ENCODE data around the gene VEGFA. TPM values are rescaled to one million over a fixed set of nuclear protein-coding genes. Genes with fewer than 3 reads are reported as not detected.

Gene VEGFA
- total RNA-seq, 6 donors from 2014 or later, result 129 to 564 (median 261) TPM

DNA sequence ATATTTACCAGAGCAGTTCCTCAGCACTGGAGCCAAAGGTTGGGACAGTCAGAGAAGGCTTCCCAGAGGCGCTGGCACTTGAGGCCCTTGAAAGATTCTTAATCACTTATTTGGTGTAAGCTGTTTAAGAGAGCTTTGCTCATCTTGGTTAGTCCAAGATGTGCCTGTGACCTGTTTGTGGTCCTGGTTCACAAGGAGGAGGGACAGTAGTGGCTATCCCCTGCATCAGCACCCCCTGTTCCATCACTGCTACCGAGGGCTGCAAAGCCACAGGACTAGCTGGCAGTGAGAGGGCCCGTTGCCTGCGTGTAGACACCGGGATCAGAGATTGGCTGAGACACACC, 35.7 kb downstream of the VEGFA start:
- TF ChIP-seq POLR2AphosphoS5 (IDR thresholded peaks at IDR 0.05), result no peak
- no peak for TF ChIP-seq EP300 (IDR thresholded peaks at IDR 0.05)
- TF ChIP-seq POLR2A (IDR thresholded peaks at IDR 0.05), result no peak
- H3K4me1 ChIP-seq, result peaks cover 29 to 56% (median 51%) of the 10 kb centered on the region in 4 donors
- H3K4me3 ChIP-seq, result no peak overlapping the region
- H3K36me3 ChIP-seq, result no peaks in the 10 kb centered on the region
- no peak for ATAC-seq (ENCODE audit: low FRiP score in 2 of 2)
- no peak for DNase-seq
- 85 to 87% methylated on average over 4 to 5 of the region's 5 CpGs for WGBS, 2 donors
- no peaks in the 10 kb centered on the region for H3K9me3 ChIP-seq
- no peak overlapping the region for H3K27ac ChIP-seq
- H3K27me3 ChIP-seq, result no peaks in the 10 kb centered on the region

DNA sequence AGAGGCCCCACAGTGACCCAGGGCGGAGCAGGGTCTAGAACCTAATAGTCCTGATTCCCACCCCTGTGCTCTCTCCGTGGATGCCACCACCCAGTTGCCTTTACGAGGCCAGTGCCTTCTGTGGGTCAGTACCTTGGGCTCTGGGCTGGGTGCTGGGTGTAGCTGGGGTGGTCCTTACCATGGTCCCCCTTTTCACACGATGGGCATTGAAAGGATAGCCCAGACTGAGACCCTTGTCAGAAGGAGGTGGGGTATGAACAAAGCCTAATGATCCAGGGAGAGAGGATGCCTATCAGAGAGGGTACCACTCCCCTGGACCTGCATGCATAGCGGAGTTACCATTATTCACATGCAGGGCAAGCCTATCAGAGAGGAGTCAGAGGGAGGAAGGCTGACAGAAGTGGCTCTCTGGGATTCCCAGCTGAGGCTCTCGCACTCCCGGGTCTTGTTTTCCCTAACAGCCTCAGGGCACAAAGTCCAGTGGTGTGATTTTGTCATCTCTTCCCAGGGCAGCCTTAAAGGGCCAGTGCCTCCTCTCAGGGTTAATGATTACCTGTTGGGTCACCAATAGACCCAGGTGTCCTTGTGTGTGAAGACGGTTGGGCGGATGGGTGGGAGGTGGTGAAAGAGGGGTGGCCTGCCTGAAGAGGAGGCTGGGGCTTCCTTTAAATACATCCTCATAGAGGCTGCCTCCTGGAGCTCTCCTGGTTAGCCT, 36.2 kb downstream of the VEGFA start:
- DNase-seq, result peak in 1 of 2 donors; percentile 76
- no peaks in the 10 kb centered on the region for H3K9me3 ChIP-seq
- H3K27ac ChIP-seq, result peak overlapping the region in 1 of 4 donors; percentile 6
- ATAC-seq (ENCODE audit: low FRiP score in 2 of 2), result no peak
- no peaks in the 10 kb centered on the region for H3K27me3 ChIP-seq
- no peak overlapping the region for H3K4me3 ChIP-seq
- H3K36me3 ChIP-seq, result no peaks in the 10 kb centered on the region
- peaks cover 29 to 56% (median 49%) of the 10 kb centered on the region in 4 donors for H3K4me1 ChIP-seq
- WGBS, 2 donors, result 63 to 83% methylated on average over 4 to 9 of the region's 9 CpGs
- TF ChIP-seq POLR2AphosphoS5 (IDR thresholded peaks at IDR 0.05) (peak in 1 of 2 donors; percentile 11), POLR2A (IDR thresholded peaks at IDR 0.05) (no peak)

DNA sequence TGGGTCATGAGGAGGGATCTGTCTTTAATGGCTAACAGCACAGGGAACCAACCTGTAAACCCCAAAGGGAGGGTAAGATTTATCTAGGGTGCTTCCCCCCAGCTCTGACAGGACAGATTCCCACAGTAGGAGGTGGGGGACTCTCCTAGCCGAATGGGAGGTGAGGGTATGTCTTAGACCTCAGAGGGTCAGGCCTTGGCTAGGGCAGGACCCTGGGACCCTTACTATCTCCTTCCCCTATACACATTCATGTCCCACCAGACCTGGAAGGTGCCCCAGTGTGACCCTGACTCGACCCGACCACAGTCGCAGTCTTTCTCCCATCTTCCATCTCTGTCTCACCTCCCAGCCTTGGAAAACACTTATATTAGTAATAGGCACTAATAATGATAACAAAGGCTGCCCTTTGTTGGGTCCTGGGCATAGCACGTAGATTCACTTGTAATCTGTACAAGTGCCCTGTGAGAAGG, 36.8 kb downstream of the VEGFA start:
- 70 to 85% methylated on average over 5 of the region's 5 CpGs for WGBS, 2 donors
- Histone ChIP-seq H3K27me3 (no peaks in the 10 kb centered on the region), H3K4me1 (peaks cover 29 to 50% (median 49%) of the 10 kb centered on the region in 4 donors), H3K9me3 (no peaks in the 10 kb centered on the region), H3K4me3 (no peak overlapping the region), H3K27ac (peak overlapping the region in 1 of 4 donors; percentile 6), H3K36me3 (no peaks in the 10 kb centered on the region)
- TF ChIP-seq POLR2AphosphoS5 (IDR thresholded peaks at IDR 0.05) (no peak), CTCF (IDR thresholded peaks at IDR 0.05) (no peak), EP300 (IDR thresholded peaks at IDR 0.05) (no peak), POLR2A (IDR thresholded peaks at IDR 0.05) (no peak)
- ATAC-seq (ENCODE audit: low FRiP score in 2 of 2) (no peak), DNase-seq (no peak)

DNA sequence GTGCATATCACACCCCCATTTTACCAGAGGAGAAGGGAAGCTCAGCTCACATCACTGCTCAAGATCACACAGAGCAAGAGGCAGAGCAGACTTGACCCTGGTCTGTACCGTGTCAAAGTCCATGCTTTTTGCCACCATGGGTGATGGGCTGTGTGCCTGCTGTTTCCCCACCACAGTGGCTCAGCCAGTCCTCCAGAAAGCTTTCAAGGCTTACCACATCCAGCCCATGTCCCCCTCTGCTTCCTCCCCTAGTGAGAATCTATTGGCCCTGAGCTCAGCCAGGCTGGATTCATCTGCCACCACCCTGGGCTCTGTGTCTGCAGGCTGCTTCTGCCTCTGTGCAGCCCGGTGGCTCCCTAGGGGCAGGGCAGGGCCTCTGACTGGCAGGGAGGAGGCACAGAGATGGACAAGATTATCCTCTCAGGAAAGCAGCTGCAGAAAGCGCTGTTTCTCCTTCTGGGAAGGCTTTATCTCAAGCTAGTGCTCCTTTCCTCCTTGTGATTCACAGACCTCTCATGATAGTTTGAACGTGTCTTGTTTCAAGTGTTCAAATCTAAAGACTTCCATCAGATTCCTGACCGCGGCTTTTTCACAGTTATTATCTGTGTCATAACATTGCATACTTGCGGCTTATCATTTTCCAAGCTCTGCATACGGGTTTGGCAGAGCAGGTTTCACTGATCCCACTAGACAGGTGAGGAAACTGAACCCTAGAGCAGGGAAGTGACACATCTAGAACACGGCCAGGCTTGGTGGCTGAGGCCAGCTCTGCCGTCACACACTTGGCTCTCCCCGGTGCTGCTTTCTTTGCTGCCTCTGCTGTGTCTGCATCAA, 37.4 kb downstream of the VEGFA start:
- no peaks in the 10 kb centered on the region for H3K27me3 ChIP-seq
- H3K4me1 ChIP-seq, result peaks cover 26 to 44% (median 43%) of the 10 kb centered on the region in 4 donors
- DNase-seq, result no peak
- TF ChIP-seq EP300 (IDR thresholded peaks at IDR 0.05), result no peak
- peak; percentile 51 to 62 for TF ChIP-seq POLR2AphosphoS5 (IDR thresholded peaks at IDR 0.05)
- H3K4me3 ChIP-seq, result no peak overlapping the region
- peak; percentile 6 to 45 for ATAC-seq (ENCODE audit: low FRiP score in 2 of 2)
- peak overlapping the region in 1 of 4 donors; percentile 6 for H3K27ac ChIP-seq
- H3K36me3 ChIP-seq, result no peaks in the 10 kb centered on the region
- 58 to 75% methylated on average over 10 to 11 of the region's 11 CpGs for WGBS, 2 donors
- no peaks in the 10 kb centered on the region for H3K9me3 ChIP-seq

DNA sequence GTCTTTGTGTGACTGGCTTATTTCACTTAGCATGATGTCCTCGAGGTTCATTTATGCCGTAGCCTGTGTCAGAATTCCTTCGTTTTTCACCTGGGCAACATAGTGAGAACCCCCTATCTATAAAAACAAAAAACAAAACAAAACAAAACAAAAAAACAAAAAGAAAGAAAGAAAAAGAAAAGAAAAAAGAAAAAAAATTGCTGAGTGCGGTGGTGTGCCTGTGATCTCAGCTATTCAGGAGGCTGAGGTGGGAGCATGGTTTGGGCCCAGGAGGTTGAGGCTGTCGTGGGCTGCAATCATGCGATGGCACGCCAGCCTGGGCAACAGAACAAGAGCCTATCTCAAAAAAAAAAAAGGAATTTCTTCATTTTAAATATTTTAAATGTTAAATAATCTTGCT, 38.4 kb downstream of the VEGFA start:
- Histone ChIP-seq H3K9me3 (no peaks in the 10 kb centered on the region), H3K36me3 (no peaks in the 10 kb centered on the region), H3K27me3 (no peaks in the 10 kb centered on the region), H3K27ac (no peak overlapping the region), H3K4me1 (peaks cover 22 to 43% (median 37%) of the 10 kb centered on the region in 4 donors), H3K4me3 (no peak overlapping the region)
- TF ChIP-seq POLR2A (IDR thresholded peaks at IDR 0.05) (no peak), POLR2AphosphoS5 (IDR thresholded peaks at IDR 0.05) (no peak)
- no peak for ATAC-seq (ENCODE audit: low FRiP score in 2 of 2)
- WGBS, 2 donors, result 94 to 96% methylated on average over 7 of the region's 7 CpGs
- no peak for DNase-seq

DNA sequence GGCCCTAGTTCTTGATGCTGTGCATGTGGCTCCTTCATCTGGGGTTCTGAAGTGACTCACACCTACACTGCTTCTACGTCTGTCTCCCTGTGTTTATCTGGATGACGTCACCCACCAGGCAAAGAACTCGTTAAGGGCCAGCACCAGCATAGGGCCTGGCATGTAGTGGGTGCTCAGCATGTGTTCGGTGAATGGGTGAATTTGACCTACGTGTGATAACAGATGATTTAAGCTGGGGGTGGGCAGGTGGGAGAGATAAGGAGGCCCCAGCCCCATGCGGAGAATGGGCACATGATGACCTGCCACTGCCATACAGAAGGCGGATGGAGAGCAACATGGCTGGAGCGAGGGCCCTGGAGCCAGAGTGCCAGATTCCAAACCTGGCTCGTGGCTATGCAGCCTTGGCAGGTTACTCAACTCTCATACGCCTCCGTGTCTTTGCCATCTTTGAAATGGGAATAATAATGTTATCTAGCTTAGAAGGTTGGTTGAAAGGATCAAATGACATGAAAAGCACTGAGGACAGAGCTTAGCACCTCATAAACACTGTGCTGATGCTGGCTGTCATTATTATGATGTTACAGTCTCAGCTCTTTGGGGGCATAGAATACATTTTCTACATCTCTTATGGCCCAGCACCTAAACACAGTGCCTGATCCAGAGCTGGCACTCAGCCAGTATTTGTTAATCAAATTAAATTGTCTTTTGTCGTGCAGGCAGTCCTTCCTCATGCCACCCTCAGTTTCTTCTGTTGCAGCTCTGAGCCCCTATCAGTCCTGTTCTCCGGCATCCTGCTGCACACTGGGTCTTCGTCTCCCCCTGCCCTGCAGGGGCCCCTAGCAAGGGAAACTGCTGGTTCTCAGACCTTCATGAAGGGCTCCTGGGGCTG, 39.6 kb downstream of the VEGFA start:
- no peak overlapping the region for H3K27ac ChIP-seq
- H3K9me3 ChIP-seq, result no peaks in the 10 kb centered on the region
- no peaks in the 10 kb centered on the region for H3K27me3 ChIP-seq
- no peak overlapping the region for H3K4me3 ChIP-seq
- TF ChIP-seq EP300 (IDR thresholded peaks at IDR 0.05), result no peak
- no peak for TF ChIP-seq POLR2AphosphoS5 (IDR thresholded peaks at IDR 0.05)
- no peak for TF ChIP-seq CTCF (IDR thresholded peaks at IDR 0.05)
- TF ChIP-seq POLR2A (IDR thresholded peaks at IDR 0.05), result no peak
- WGBS, 2 donors, result 72 to 79% methylated on average over 14 of the region's 14 CpGs
- H3K36me3 ChIP-seq, result no peaks in the 10 kb centered on the region
- DNase-seq (peak in 1 of 2 donors; percentile 56), ATAC-seq (ENCODE audit: low FRiP score in 2 of 2) (no peak)
- peaks cover 23 to 43% (median 39%) of the 10 kb centered on the region in 4 donors for H3K4me1 ChIP-seq
